IPS-NIHi7 (cell line): Measurements from ENCODE around the gene IFT43.
A peak's percentile ranks its signal among the peaks of the same experiment; 100 is the strongest.

Experiments
- DNase-seq: peaks from one replicate; pipeline ENCODE4 v3.0.0; 2012; ENCODE audit warnings: mixed read lengths; ENCODE audit errors: extremely low spot score

IFT43 gene

GRCh38 chr14:76015191-76015590 lies 29.6 kb downstream of the IFT43 start:
- no peak for DNase-seq

GRCh38 chr14:76015668-76016067 lies 30.1 kb downstream of the IFT43 start:
- no peak for DNase-seq

GRCh38 chr14:76019676-76020075 lies 34.1 kb downstream of the IFT43 start:
- no peak for DNase-seq

GRCh38 chr14:76022991-76023390 lies 37.4 kb downstream of the IFT43 start:
- no peak for DNase-seq

- DNase-seq = no peak
Measured at GRCh38 chr14:76023757-76024156, 38.2 kb downstream of the IFT43 start.

GRCh38 chr14:76024211-76024907 lies 38.8 kb downstream of the IFT43 start:
- DNase-seq = no peak

GRCh38 chr14:76034566-76034965 lies 49.0 kb downstream of the IFT43 start:
- DNase-seq = no peak

GRCh38 chr14:76040704-76041103 lies 55.1 kb downstream of the IFT43 start:
- no peak for DNase-seq

GRCh38 chr14:76045773-76046172 lies 60.2 kb downstream of the IFT43 start:
- DNase-seq = no peak

- no peak for DNase-seq
Measured at GRCh38 chr14:76050250-76050649, 64.7 kb downstream of the IFT43 start.

- DNase-seq = peak; percentile 72
Measured at GRCh38 chr14:76050797-76051392, 65.3 kb downstream of the IFT43 start.

GRCh38 chr14:76051717-76052465 lies 66.3 kb downstream of the IFT43 start:
- no peak for DNase-seq

GRCh38 chr14:76053572-76054355 lies 68.2 kb downstream of the IFT43 start:
- DNase-seq = no peak

- no peak for DNase-seq
Measured at GRCh38 chr14:76055330-76055729, 69.8 kb downstream of the IFT43 start.

- peak; percentile 58 for DNase-seq
Measured at GRCh38 chr14:76056128-76056527, 70.6 kb downstream of the IFT43 start.

- no peak for DNase-seq
Measured at GRCh38 chr14:76057914-76058313, 72.4 kb downstream of the IFT43 start.

- DNase-seq = no peak
Measured at GRCh38 chr14:76063327-76063726, 77.8 kb downstream of the IFT43 start.

GRCh38 chr14:76065519-76065918 lies 80.0 kb downstream of the IFT43 start:
- DNase-seq = no peak

- DNase-seq = no peak
Measured at GRCh38 chr14:76067536-76067935, 82.0 kb downstream of the IFT43 start.

GRCh38 chr14:76073717-76074116 lies 88.2 kb downstream of the IFT43 start:
- DNase-seq = no peak

- DNase-seq = no peak
Measured at GRCh38 chr14:76077340-76077739, 91.8 kb downstream of the IFT43 start.

- DNase-seq = no peak
Measured at GRCh38 chr14:76078501-76078900, 92.9 kb downstream of the IFT43 start.
